BLaER1 (cell line): ENCODE data around the gene SOX5.

Experiments
- H3K27ac ChIP-seq: shearing (Covaris generic); formaldehyde crosslinking; 2 replicates; pipeline ENCODE4 v1.8.1; 2022
- H3K27me3 ChIP-seq: shearing (Covaris generic); formaldehyde crosslinking; 2 replicates; pipeline ENCODE4 v1.8.1; 2022
- H3K36me3 ChIP-seq: shearing (Covaris generic); formaldehyde crosslinking; 2 replicates; pipeline ENCODE4 v1.8.1; 2022
- H3K4me1 ChIP-seq: shearing (Covaris generic); formaldehyde crosslinking; 2 replicates; pipeline ENCODE4 v1.8.1; 2022
- H3K4me2 ChIP-seq: shearing (Covaris generic); formaldehyde crosslinking; 2 replicates; pipeline ENCODE4 v1.8.1; 2022
- H3K4me3 ChIP-seq: shearing (Covaris generic); formaldehyde crosslinking; 2 replicates; pipeline ENCODE4 v1.8.1; 2022
- H3K9ac ChIP-seq: shearing (Covaris generic); formaldehyde crosslinking; 2 replicates; pipeline ENCODE4 v1.8.1; 2022
- H3K9me3 ChIP-seq: shearing (Covaris generic); formaldehyde crosslinking; 2 replicates; pipeline ENCODE4 v1.8.1; 2022
- H4K20me1 ChIP-seq: shearing (Covaris generic); formaldehyde crosslinking; 2 replicates; pipeline ENCODE4 v1.8.1; 2022
- Cebpa-rat ChIP-seq: shearing (Covaris generic); IDR thresholded peaks from 2 replicates; pipeline ENCODE4 v1.8.1; 2022

Gene SOX5

GRCh38 chr12:23770202-23770938 lies 179.1 kb downstream of the SOX5 start:
- no peak overlapping the region for H3K4me3 ChIP-seq
- no peak overlapping the region for H3K27ac ChIP-seq
- no peak for TF ChIP-seq Cebpa-rat
- no peaks in the 10 kb centered on the region for H3K27me3 ChIP-seq
- no peaks in the 10 kb centered on the region for H4K20me1 ChIP-seq
- no peak overlapping the region for H3K9ac ChIP-seq
- H3K4me2 ChIP-seq = no peak overlapping the region
- no peaks in the 10 kb centered on the region for H3K36me3 ChIP-seq
- no peaks in the 10 kb centered on the region for H3K9me3 ChIP-seq
- H3K4me1 ChIP-seq = no peaks in the 10 kb centered on the region

- H3K4me2 ChIP-seq = no peak overlapping the region
- H3K27ac ChIP-seq = no peak overlapping the region
- H4K20me1 ChIP-seq = no peaks in the 10 kb centered on the region
- H3K9ac ChIP-seq = no peak overlapping the region
- no peaks in the 10 kb centered on the region for H3K27me3 ChIP-seq
- H3K36me3 ChIP-seq = no peaks in the 10 kb centered on the region
- no peak for TF ChIP-seq Cebpa-rat
- no peaks in the 10 kb centered on the region for H3K4me1 ChIP-seq
- no peak overlapping the region for H3K4me3 ChIP-seq
- no peaks in the 10 kb centered on the region for H3K9me3 ChIP-seq
These were observed 181.6 kb downstream of the SOX5 start for GRCh38 chr12:23767834-23768233.

- Histone ChIP-seq H3K36me3 (no peaks in the 10 kb centered on the region), H3K4me3 (no peak overlapping the region), H3K4me2 (no peak overlapping the region), H3K27ac (no peak overlapping the region), H4K20me1 (no peaks in the 10 kb centered on the region), H3K4me1 (no peaks in the 10 kb centered on the region), H3K9me3 (no peaks in the 10 kb centered on the region), H3K9ac (no peak overlapping the region), H3K27me3 (no peaks in the 10 kb centered on the region)
- no peak for TF ChIP-seq Cebpa-rat
These were observed 185.7 kb downstream of the SOX5 start for GRCh38 chr12:23763724-23764123.

- Histone ChIP-seq H3K9ac (no peak overlapping the region), H3K9me3 (no peaks in the 10 kb centered on the region), H3K27me3 (no peaks in the 10 kb centered on the region), H3K27ac (no peak overlapping the region), H3K4me3 (no peak overlapping the region), H3K36me3 (no peaks in the 10 kb centered on the region), H3K4me1 (no peaks in the 10 kb centered on the region), H4K20me1 (no peaks in the 10 kb centered on the region), H3K4me2 (no peak overlapping the region)
- no peak for TF ChIP-seq Cebpa-rat
These were observed 189.0 kb downstream of the SOX5 start for GRCh38 chr12:23760495-23760894.

GRCh38 chr12:23758608-23759007 lies 190.9 kb downstream of the SOX5 start:
- no peak overlapping the region for H3K9ac ChIP-seq
- TF ChIP-seq Cebpa-rat = no peak

GRCh38 chr12:23757541-23757962 lies 191.9 kb downstream of the SOX5 start:
- no peak for TF ChIP-seq Cebpa-rat
- H3K27ac ChIP-seq = no peak overlapping the region
- no peaks in the 10 kb centered on the region for H3K36me3 ChIP-seq
- no peaks in the 10 kb centered on the region for H3K9me3 ChIP-seq
- H3K4me3 ChIP-seq = no peak overlapping the region
- no peaks in the 10 kb centered on the region for H3K4me1 ChIP-seq
- H3K4me2 ChIP-seq = no peak overlapping the region
- no peaks in the 10 kb centered on the region for H3K27me3 ChIP-seq
- no peak overlapping the region for H3K9ac ChIP-seq
- H4K20me1 ChIP-seq = no peaks in the 10 kb centered on the region

More at GRCh38 chr12:23758608-23759007, 190.9 kb downstream of the SOX5 start:
- no peak overlapping the region for H3K27ac ChIP-seq
- H3K36me3 ChIP-seq = no peaks in the 10 kb centered on the region
- no peaks in the 10 kb centered on the region for H4K20me1 ChIP-seq
- no peaks in the 10 kb centered on the region for H3K9me3 ChIP-seq
- no peaks in the 10 kb centered on the region for H3K27me3 ChIP-seq
- no peak overlapping the region for H3K4me2 ChIP-seq
- no peaks in the 10 kb centered on the region for H3K4me1 ChIP-seq
- H3K4me3 ChIP-seq = no peak overlapping the region

GRCh38 chr12:23756416-23756815 lies 193.1 kb downstream of the SOX5 start:
- Histone ChIP-seq H3K9me3 (no peaks in the 10 kb centered on the region), H3K27ac (no peak overlapping the region), H4K20me1 (no peaks in the 10 kb centered on the region), H3K27me3 (no peaks in the 10 kb centered on the region), H3K4me2 (no peak overlapping the region), H3K9ac (no peak overlapping the region), H3K36me3 (no peaks in the 10 kb centered on the region), H3K4me3 (no peak overlapping the region), H3K4me1 (no peaks in the 10 kb centered on the region)
- TF ChIP-seq Cebpa-rat = no peak

GRCh38 chr12:23753628-23754365 lies 195.7 kb downstream of the SOX5 start:
- no peaks in the 10 kb centered on the region for H3K4me1 ChIP-seq
- H3K27me3 ChIP-seq = no peaks in the 10 kb centered on the region
- TF ChIP-seq Cebpa-rat = no peak

GRCh38 chr12:23752245-23752644 lies 197.2 kb downstream of the SOX5 start:
- Histone ChIP-seq H4K20me1 (no peaks in the 10 kb centered on the region), H3K27ac (no peak overlapping the region), H3K36me3 (no peaks in the 10 kb centered on the region), H3K9me3 (no peaks in the 10 kb centered on the region), H3K27me3 (no peaks in the 10 kb centered on the region), H3K9ac (no peak overlapping the region), H3K4me2 (no peak overlapping the region), H3K4me1 (no peaks in the 10 kb centered on the region), H3K4me3 (no peak overlapping the region)
- TF ChIP-seq Cebpa-rat = no peak

More at GRCh38 chr12:23753628-23754365, 195.7 kb downstream of the SOX5 start:
- no peak overlapping the region for H3K9ac ChIP-seq
- H3K27ac ChIP-seq = no peak overlapping the region
- H3K9me3 ChIP-seq = no peaks in the 10 kb centered on the region
- no peak overlapping the region for H3K4me3 ChIP-seq
- no peak overlapping the region for H3K4me2 ChIP-seq
- H4K20me1 ChIP-seq = no peaks in the 10 kb centered on the region
- no peaks in the 10 kb centered on the region for H3K36me3 ChIP-seq

- H3K27me3 ChIP-seq = no peaks in the 10 kb centered on the region
- H3K9me3 ChIP-seq = no peaks in the 10 kb centered on the region
- no peaks in the 10 kb centered on the region for H3K36me3 ChIP-seq
- no peaks in the 10 kb centered on the region for H4K20me1 ChIP-seq
- H3K4me3 ChIP-seq = no peak overlapping the region
- TF ChIP-seq Cebpa-rat = no peak
- no peaks in the 10 kb centered on the region for H3K4me1 ChIP-seq
- no peak overlapping the region for H3K4me2 ChIP-seq
- no peak overlapping the region for H3K27ac ChIP-seq
- H3K9ac ChIP-seq = no peak overlapping the region
These were observed 197.8 kb downstream of the SOX5 start for GRCh38 chr12:23751641-23752040.
